HG03469 (cell line): ENCODE results near the gene SSNA1.

Experiments used
- ATAC-seq: cut with Tn5 transposase; IDR thresholded peaks from one replicate; pipeline ENCODE4 v1.9.1; 2021; ENCODE audit warnings: mild to moderate bottlenecking, moderate library complexity, moderate number of reproducible peaks; ENCODE audit not compliant: unreplicated experiment

Gene SSNA1

GRCh38 chr9:137180491-137180890 is 8.0 kb upstream of the SSNA1 start:
- ATAC-seq, result no peak

- ATAC-seq, result no peak
Observed at GRCh38 chr9:137181680-137182079, 6.8 kb upstream of the SSNA1 start.

DNA sequence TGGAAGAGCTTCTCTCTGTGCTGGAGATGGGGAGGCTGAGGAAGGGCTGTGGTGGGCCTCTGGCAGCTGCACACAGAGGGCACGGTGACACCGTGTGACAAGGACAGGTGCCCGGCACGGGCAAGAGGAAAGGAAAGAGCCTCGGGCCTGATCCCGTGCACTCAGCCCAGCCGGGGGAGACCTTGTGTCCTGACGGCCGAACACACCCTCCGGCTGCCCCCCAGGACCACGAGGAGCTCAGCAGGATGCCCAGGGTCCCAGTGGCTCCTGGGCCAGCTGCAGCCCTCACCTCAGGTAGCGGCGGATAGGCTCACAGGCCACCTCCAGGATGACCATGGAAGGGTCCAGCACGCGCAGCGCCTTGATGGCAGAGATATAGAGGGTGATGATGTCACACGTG is 5.6 kb upstream of the SSNA1 start:
- ATAC-seq, result no peak

DNA sequence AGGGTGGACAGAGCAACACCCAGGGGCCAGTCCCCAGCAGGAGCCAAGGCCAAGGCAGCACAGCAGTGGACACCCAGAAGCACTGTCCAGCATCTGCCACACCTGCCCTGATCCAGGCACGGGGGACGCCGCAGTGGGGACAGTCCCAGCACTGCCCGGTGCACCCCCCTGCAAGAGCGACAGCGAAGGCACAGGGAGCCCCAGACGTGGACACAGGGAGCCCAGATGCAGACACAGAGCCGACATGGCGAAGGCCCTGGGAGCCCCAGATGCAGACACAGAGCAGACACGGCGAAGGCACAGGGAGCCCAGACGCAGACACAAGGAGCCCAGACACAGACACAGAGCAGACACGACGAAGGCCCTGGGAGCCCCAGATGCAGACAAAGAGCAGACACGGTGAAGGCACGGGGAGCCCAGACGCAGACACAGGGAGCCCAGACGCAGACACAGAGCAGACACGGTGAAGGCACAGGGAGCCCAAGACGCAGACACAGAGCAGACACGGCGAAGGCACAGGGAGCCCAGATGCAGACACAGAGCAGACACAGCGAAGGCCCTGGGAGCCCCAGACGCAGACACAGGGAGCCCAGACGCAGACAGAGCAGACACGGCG is 4.4 kb upstream of the SSNA1 start:
- ATAC-seq, result no peak

- no peak for ATAC-seq
Observed at GRCh38 chr9:137184881-137185660, 3.4 kb upstream of the SSNA1 start.

DNA sequence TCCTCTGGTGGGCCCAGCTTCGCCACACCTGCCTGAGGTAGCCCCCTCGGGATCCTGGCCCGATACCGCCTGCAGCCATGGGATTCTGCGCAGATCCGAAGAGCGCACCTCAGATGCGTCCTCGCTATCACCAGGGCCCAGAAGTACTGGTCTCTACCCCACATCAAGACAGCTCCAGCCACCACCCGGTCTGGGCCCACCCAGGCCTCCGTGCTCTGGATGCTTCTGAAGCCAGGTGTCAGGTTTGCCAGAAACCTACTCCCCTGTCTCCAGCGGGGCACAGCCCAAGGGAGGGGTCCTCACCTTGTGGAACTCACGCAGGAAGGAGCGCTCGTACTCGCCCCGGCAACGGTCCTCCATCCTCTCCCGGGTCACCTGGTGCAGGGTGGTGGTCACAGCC is 2.6 kb upstream of the SSNA1 start:
- no peak for ATAC-seq

DNA sequence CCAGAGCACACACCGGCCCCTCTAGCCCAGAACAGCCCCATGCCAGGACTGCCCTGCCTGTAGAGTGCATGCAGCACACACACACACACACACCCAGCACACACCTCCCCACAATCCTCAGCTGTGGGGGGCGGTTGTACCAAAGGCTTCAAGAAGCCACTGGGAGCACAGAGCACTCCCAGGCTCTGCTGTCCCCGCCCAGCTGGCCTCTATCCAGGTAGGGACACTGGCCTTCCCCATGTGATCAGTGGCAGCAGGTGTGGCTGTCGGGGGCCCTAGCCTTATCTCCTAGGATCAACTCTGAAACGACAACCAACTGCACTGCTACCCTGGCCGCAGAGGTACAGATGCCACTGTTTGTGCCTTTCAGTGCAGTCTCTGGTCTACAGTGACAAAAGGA is 2.1 kb upstream of the SSNA1 start:
- ATAC-seq, result no peak

- ATAC-seq, result no peak
Observed at GRCh38 chr9:137187386-137187785, 1.1 kb upstream of the SSNA1 start.

DNA sequence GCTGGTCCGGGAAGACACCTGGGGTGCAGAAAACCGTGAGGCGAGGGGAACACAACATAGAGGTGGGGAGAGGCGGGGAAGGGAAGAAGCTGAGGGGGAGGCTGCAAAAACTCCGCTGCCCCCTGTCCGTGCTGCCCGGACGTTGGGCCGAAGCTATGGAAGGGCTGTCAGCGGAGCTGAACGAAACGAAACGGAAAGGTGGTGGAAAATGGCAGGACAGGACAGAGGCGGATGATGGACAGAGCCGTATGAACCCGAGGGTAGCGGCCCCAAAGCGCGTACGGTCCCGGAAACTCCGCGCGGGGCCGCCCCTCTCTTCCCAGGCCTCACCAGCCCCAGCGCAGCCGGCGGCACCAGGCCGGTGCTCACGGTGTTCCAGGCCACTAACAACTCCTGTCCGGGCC is 388 bp upstream of the SSNA1 start:
- ATAC-seq, result no peak

GRCh38 chr9:137189297-137190295 is 1.1 kb downstream of the SSNA1 start:
- peak; percentile 8 for ATAC-seq

DNA sequence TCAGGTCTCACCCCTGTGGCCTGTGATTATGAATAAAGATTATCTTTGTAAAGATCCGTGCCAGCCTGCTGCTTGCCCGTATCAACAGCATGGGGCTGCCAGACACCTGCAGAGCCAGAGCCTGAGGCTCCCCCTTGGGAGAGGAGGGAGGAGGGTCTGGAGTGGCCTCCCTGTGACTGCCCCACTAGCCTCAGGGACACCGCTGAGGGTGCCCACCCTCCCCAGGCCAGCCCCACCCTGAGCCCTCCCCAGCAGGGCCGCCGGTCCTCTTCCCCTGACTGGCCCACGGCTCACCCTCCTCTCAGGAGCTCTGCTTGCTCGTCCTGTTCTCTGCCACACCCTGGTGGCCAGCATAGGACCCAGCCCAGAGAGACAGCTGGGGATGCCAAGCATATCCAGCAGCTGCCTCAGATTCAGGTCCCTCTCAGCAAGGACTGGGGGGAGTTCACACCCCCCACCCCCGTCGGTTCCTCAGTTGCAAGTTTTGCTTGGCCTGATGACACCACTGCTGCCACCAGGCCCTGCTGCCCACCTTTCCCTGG is 1.9 kb downstream of the SSNA1 start:
- ATAC-seq, result no peak

- ATAC-seq, result no peak
Observed at GRCh38 chr9:137191245-137191644, 2.8 kb downstream of the SSNA1 start.

GRCh38 chr9:137191691-137192447 is 3.4 kb downstream of the SSNA1 start:
- ATAC-seq, result no peak

DNA sequence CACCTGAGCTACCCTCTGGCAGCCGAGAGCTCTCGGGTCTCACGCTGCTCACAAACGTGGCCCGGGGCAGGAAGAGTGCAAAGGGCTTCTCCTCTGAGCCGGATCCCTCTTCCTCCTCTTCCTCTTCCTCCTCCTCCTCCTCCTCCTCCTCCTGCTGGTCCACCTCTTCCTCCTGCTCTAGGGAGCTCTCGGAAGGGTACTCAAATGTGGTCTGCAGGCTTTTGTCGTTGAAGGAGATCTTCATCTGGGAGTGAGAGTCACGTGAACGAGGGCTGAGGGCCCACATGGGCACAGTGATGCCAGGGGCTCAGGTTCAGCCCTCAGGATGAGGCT is 3.9 kb downstream of the SSNA1 start:
- ATAC-seq, result no peak

GRCh38 chr9:137192859-137193258 is 4.4 kb downstream of the SSNA1 start:
- no peak for ATAC-seq

- no peak for ATAC-seq
Observed at GRCh38 chr9:137193771-137194170, 5.3 kb downstream of the SSNA1 start.

DNA sequence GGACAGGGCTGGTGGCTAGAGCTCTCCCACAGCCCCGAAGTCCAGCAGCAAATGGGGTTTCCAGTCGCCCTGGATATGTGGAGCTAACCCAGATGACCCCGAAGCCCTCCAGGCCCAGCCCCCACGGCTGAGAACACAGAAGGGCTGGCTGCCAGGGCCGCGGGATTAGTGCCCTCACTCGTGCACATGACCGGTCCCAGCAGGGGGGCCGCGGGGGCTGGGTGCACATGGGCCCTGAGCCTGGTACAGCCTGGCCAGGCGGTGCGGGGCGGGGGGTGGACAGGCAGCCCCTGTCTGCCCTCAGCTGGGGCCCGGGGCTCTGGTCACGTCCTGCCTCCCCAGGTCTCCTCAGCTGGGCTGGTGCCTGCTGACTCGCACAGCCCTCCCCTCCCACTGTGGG is 5.9 kb downstream of the SSNA1 start:
- ATAC-seq, result no peak

- no peak for ATAC-seq
Observed at GRCh38 chr9:137194909-137195308, 6.4 kb downstream of the SSNA1 start.

DNA sequence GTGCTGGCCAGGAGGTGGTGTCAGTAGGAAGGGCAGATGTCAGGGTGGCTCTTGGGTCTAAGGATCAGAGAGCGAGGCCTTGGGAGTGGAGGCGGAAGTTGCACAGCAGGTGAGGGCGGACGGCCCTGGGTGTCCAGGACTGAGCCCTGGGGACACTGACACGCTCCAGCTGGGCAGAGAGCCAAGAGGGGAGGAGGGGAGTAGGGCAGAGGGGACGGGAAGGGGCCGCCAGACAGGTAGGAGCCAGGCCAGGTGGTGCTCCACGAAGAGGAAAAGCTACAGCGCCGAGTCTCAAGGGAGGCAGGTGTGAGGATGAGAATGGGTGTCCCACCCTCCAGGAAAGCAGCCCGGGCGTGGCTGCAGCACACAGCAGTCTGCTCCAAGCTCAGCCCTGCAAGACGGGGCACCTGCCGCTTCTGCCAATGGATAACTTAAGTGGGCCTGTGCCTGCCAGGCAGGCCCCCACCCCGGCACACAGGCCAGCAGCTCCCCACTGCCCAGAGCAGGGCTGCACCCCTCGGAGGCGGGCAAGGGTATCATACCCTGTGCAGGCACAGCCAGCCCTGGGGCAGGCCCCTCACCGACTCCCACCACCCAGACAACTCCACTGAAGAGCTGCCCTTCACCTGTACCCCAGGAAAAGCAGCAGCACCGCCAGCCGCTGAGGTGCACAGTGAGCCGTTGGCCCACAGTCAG is 7.2 kb downstream of the SSNA1 start:
- no peak for ATAC-seq
